ENCODE results near the gene TELO2.

DNA sequence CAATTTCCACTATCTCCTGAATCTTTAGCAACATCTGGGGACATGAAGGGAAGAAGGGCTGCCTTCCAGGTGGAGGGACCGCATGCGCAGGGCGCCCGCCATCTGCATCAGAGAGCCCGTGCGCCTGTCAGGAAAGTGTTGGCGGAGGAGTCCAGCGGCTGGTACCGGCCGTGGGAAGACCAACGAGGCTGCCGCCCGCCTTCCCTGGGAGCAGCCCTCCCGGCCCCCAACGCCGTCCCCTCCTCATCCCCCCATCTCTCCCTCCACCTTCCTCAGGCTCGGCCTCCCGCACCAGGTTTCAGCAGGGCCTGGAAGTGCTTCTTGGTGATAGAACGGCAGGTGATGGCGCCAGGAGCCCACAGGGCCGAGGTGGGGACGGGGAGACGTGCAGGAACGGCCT is 27.1 kb upstream of the TELO2 start:
- TF ChIP-seq, protein P1, sequence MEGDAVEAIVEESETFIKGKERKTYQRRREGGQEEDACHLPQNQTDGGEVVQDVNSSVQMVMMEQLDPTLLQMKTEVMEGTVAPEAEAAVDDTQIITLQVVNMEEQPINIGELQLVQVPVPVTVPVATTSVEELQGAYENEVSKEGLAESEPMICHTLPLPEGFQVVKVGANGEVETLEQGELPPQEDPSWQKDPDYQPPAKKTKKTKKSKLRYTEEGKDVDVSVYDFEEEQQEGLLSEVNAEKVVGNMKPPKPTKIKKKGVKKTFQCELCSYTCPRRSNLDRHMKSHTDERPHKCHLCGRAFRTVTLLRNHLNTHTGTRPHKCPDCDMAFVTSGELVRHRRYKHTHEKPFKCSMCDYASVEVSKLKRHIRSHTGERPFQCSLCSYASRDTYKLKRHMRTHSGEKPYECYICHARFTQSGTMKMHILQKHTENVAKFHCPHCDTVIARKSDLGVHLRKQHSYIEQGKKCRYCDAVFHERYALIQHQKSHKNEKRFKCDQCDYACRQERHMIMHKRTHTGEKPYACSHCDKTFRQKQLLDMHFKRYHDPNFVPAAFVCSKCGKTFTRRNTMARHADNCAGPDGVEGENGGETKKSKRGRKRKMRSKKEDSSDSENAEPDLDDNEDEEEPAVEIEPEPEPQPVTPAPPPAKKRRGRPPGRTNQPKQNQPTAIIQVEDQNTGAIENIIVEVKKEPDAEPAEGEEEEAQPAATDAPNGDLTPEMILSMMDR (IDR thresholded peaks at IDR 0.05): no peak
- TF ChIP-seq POLR2A (IDR thresholded peaks at IDR 0.05): no peak
- no peak for TF ChIP-seq POLR2AphosphoS5 (IDR thresholded peaks at IDR 0.05)
